Measurements from ENCODE around the gene TGM1.

The TGM1 gene

DNA sequence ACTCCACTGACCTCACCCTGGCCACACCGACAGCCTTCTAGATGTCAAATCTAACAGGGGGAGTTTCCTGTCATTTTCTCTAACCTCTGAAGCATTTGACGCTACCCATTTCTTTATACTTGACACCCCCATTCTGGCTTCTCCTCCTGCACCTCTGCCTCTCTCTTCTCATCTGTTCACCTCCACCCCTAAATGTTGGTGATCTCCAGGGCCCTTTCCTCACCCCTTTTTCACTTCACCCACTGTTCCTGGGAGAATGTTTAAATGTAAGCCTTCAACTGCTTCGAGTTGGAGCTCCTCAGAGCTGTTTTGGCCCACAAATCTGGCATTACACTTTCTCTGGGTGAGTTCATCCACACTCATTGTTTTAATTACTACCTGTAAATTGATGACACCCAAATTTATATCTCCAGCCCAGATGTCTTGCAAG, 8.9 kb upstream of the TGM1 start:
- in situ Hi-C loops (cut with HindIII; ENCODE audit: low sequenced_read_pairs): no loop called here

DNA sequence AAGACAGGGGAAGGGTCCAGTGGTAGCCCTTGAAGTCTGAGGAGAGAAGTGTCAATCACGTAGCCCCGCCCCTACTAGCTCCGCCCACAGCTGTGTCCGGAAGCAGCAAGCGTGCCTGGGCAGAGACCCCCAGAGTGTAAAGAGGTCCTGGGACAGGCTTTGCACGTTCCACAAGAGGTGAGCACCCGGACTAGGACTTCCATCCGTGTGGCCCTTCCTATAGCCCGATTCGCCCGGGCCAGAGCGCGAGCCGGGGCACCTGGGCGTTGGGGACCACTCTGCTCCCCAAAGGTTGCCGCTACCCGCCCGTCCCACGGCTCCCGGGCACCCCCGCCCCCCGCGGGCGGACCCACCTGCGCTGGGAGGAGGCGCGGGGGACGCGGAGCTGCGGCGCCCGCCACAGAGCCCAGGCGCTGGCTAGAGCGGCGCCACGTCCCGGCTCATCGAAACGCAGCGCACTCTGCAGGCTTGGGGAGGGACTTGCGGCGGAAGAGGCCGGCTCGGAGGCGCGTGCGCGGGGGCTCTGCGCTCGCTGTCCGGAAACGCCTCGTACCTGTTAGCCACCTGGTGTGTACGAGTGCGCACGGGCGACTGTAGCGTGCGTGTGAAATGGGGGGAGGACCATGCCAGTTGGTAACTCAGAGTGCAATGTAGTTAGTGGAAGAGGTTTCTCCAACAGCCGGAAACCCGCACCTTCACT, 8.3 kb upstream of the TGM1 start, which contains the start of gene RABGGTA:
Gene RABGGTA (minus strand): TSS at position 464 of the 700 bp plus-strand sequence. CDS start 482 bp downstream, outside the sequence.
- in situ Hi-C loops (cut with HindIII; ENCODE audit: low sequenced_read_pairs): no loop called here

DNA sequence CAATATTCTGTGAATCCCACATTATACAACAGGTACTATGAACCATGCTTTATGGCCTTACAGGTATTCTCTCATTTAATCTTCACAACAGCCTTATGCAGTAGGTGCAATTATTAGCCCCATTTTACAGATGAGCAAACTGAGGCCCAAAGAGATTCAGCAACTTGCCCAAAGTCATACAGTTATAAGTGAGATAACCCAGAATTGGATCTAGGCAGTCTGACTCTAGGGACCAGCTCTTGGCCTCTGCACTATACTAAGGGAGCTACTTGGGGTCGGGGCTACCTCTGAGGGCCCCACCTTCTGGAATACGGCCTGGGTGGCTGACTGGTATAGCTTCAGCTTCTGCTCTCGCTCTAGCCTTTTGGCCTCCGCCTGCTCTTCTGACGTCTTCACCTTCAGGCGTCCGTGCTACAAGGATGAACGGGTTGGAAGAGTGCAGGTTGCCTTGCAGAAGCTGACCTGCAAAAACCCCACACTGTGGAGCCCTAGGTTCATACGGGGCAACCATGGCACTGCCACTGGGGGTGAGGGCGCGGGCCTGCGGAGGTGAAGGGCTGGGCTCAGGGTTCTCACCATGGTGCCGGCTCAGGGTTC, 7.7 kb upstream of the TGM1 start:
- in situ Hi-C loops (cut with HindIII; ENCODE audit: low sequenced_read_pairs): no loop called here

DNA sequence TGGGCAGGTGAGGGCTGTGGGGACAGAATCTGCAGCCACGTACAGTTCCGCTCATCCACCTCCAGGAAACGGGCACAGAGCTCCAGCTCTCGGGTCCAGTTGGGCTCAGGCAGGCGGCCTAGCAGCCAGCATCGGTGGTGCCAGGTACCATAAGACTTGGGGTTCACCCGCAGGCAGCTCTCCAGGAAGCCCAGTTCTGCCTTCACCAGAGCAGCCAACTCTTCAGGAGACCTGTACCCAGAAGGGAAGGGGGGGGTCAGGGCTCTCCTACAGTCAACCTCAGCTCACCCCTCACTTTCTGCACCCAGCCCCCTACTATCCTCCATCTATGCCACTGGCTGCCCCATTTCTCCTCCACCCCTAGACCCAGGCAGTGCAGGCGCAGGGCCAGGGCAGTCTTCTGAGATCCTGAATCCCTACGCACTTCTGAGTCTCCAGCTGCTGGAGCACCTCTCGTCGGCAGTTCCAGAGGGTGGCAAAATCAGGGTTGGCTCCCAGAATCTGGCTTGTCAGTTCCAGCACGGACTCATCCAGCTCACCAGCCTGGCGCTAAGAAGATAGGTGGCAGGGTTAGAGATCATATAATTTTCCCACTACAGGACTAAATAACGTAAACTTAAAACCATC, 7.0 kb upstream of the TGM1 start:
- in situ Hi-C loops (cut with HindIII; ENCODE audit: low sequenced_read_pairs): no loop called here

DNA sequence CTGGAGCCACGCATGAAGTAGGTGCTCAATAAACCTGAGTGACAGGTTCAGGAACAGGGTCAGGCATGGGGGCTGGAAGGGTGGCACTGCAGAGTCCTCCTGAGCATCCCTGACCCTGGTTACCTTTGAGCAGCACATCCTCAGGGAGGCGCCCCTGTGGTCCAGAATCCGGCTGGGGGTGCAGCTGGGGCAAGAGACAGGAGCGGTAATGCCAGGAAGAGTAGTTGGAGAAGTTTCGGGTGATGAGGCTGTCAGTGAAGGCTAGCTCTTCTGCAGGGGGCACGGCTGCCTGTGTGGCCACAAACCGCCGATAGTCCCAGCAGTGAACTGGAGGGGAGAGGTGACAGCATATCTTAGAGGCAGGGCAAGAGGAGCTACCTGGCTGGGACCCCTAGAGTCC, 6.4 kb upstream of the TGM1 start:
- in situ Hi-C loops (cut with HindIII; ENCODE audit: low sequenced_read_pairs): no loop called here

DNA sequence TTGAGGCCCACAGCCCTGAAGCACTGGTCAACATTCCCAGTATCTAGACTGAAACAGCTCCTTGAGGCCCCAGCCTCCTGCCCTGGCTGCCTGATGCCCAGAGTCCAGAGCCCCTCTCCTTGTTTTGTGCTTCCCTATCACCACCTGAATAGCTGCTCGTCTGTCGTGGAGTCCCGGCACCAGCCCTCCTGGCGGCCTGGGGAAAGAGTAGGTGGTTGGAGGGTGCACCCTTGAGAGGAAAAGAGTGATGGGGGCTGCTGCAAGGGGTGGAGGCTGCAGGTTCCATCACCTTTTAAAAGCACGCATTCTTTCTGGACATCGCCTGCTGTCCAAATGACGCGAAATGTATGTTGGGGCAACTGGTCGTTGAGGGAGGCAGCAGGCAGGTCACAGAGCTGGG, 5.2 kb upstream of the TGM1 start:
- in situ Hi-C loops (cut with HindIII; ENCODE audit: low sequenced_read_pairs): no loop called here

DNA sequence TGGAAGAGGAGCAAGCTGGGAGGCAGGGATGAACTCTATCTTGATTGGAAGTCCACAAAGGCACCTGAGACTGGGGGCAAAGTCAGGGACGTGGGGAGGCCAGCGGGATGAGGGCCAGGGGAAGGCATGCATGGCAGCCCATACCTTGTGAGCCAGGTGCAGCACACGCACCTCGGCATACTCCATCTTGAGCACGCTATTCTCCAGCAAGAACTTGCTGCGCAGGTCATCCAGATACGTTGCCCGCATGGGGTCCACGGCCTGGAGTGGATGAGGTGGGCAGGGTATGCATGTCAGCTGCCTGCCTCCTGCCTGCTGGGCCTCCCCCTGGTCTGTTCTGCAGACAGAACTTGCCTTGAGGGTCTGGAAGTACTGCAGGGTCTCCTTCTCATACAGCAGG, 4.5 kb upstream of the TGM1 start:
- in situ Hi-C loops (cut with HindIII; ENCODE audit: low sequenced_read_pairs): no loop called here

DNA sequence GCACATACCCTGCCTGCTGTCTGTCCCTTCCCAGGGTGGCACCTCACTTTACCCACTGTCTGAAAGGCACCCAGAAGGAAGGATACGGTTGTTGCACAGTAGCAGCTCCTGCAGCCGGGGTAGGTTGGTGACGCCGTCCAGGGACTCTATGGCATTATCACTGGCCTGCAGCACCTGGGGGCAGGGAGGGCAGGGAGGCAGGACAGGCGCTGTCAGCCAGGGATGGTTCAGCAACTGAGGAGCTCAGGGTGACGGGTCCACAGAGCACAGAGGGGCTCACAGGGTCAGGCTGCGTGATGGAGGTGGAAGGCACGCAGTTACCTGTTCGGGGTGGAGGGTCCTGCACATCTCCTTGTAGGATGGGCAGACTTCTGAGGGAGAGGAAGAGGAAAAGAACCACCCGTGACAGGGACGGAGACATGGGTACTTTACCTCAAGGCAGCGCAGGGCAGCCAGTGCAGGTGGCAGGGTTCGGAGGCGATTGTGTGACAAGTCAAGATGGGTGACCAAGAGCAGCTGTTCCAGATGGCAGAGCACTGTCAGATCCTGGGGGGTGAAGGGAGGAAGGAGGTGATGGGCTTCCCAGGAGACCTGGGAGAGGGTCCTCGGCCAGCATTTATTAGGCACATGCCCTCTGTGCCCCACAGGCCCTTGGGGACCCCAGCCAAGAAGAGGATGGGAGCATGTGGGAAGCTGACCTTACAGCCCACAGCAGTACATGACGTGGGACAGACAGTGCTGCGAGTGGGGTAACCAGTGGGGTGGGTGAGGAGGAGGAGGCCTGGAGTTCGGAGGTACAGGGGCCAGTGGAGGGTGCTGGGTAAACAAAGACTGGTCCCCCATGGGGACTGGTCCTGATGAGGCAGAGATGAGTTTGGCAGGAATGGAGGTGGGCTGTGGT, 3.6 kb upstream of the TGM1 start:
- in situ Hi-C loops (cut with HindIII; ENCODE audit: low sequenced_read_pairs): no loop called here

DNA sequence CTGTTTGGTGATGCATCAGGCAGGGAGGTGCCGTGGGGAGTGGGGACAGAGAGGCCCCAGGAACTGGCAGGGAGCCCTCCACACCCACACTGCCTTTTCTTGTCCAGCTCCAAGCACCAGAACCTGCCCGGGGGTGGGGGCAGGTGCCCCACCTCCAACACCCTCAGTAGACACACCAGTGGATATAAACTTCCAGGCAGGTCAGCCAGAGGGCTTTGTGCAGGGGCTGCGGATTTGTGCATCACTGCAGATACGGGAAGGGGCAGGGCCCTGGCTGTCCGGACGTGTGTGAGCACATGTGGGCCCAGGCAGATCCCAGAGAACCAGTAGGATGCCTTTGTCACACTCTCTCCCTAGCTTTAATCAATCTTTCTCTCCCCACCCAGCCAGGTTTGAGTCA, 1.3 kb upstream of the TGM1 start:
- in situ Hi-C loops (cut with HindIII; ENCODE audit: low sequenced_read_pairs): no loop called here

DNA sequence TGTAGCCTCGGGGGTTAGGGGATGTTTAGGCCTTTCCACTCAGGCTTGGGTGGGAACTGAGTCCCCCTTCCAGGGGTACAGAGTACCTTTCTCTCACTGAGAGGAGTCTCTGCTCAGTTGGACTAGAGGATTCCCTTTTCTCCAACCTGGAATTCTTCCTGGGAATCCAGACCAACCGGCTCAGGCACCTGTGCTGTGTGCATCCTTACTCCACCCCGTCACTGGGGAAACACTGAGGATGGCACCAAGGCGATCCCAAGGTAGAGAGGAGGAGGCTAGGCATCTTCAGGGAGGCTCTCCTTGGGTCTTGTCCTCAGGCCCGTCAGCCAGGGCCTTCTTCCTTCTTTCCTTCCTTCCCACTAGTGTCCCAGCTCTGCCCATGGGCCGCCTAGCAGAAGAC, 871 bp upstream of the TGM1 start:
- in situ Hi-C loops (cut with HindIII; ENCODE audit: low sequenced_read_pairs): no loop called here

DNA sequence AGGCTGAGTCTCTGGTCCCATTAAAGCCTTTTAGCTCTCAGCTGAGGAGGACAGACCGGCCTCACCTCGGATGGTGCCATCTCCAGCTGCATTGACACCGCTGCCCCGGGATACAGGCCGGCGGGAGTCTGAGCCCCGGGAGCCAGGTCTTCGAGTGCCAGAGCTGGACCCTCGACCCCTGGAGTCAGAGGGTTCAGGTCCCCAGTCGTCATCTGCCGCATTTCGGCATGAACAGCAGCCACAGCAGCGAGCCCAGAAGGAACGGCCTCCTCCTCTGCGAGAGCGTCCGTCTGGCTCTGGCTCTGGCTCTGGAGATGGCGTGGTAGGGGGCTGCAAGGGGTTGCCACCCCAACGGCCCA, 1.0 kb downstream of the TGM1 start:
- in situ Hi-C loops (cut with HindIII; ENCODE audit: low sequenced_read_pairs): no loop called here

DNA sequence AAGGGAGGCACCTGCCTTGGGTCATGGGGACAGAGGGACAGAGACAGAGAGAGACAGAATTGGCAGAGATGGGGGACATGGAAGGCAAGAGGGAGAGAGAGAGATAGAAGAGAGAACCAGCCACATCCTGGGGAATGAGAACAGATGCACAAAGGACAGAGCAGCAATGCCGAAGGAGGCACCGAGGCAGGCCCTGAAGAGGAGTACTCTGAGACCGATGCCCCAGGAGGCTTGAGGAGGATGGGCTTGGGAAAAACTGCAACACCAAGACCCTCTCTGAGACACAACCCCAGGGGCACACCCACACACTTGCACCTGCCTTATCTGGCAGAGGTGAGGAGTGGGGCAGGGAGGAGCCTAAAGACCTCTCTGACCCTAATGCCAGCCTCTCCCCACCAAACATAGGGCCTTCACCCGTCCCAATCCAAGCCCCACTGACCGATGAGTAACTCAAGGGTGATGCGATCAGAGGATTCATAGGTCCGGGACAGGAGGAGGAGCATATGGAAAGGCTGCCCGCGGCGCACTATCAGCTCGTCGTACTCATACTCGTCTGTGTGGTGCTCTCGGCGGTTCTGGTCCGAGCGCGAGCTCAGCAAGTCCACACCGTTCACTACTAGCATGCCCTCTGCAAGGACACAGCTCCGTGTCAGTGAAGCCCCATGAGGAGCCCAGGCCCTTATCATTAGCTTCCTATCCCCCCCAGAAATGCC, 1.6 kb downstream of the TGM1 start:
- in situ Hi-C loops (cut with HindIII; ENCODE audit: low sequenced_read_pairs): no loop called here

DNA sequence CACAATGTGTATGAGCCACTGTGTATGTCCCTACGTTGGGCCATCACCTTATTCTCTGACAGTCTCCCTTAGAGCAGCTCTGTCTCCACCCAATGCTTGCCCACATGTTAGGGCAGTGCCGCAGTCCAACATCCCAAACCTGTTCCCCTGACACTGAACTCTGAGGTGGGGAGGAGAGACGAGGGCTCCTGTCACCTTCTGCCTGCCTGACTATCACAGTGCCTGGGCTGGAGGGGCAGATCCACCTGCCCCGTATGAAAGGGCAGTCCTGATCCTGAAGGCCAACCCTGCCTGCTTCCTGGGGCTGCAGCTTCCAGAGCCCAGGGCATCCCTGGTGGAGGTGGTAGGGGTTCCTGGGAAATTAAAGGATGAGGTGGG, 2.2 kb downstream of the TGM1 start:
- in situ Hi-C loops (cut with HindIII; ENCODE audit: low sequenced_read_pairs): no loop called here

DNA sequence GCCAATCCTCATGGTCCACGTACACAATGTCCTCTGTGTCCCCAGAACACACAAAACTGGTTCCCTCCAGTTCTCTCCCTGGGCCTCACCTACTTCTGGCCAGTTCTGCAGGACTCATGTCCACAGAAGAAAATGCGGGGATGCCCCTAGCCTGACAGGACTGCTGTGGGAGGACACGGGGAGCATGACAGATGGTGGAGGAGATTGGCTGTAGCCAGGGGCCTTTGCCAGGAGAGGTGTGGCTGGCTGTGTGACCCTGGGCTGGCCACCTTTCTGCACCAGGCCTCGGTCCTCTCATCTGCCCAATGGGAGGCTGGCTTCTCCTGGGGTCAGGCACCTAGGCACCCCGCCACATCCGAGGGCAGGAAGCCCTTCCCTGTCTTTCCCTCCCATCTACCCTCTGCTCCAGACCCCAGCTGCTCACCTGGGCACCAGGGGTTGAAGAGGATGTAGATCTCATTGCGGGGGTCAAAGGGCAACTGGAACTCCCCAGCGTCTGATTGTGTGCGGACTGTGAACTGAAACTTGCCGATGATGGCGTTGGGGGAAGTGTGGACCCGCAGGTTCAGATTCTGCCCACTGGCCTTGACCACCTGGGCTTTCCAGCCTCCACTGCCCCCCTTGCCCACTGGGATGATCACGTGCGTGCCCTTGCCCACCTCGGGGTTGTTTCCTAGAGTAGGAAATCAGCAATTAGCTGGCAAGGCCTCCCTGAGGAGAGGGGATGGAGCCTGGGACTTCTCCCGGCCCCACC, 2.8 kb downstream of the TGM1 start:
- in situ Hi-C loops (cut with HindIII; ENCODE audit: low sequenced_read_pairs): no loop called here

DNA sequence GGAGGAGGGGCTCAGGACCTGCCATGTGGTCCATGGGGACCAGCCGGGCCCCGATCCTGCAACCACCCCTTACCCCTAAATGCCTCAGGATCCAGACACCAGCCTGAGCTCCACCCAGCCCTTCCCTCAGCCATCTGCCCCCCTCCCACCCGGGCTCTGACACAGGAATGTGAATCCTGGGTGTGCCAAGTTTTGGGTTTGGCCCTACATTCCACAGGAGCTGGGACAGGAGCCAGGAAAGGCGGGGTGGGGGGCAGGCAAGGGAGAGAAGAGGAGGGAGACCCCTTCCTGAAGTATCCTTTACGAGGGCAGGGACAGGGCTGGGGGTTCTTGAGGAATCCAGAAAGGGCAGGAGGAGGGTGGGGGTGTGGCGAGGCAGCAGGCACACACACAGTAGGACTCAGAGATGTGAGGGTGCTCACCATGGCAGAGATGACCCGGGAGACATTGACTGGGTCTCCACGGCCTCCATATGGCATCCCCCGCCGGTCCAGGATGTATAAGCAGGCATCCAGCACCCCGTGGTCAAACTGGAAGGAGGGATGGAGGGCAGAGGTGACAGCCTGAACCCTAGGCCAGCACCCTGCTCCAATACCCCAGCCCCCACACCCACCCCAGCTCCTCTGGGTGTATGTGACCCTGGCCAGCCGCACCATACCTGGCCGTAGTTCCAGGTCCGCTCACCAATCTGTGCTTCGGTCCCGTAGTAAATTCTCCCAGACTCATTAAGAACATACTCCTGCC, 3.5 kb downstream of the TGM1 start:
- in situ Hi-C loops (cut with HindIII; ENCODE audit: low sequenced_read_pairs): no loop called here

DNA sequence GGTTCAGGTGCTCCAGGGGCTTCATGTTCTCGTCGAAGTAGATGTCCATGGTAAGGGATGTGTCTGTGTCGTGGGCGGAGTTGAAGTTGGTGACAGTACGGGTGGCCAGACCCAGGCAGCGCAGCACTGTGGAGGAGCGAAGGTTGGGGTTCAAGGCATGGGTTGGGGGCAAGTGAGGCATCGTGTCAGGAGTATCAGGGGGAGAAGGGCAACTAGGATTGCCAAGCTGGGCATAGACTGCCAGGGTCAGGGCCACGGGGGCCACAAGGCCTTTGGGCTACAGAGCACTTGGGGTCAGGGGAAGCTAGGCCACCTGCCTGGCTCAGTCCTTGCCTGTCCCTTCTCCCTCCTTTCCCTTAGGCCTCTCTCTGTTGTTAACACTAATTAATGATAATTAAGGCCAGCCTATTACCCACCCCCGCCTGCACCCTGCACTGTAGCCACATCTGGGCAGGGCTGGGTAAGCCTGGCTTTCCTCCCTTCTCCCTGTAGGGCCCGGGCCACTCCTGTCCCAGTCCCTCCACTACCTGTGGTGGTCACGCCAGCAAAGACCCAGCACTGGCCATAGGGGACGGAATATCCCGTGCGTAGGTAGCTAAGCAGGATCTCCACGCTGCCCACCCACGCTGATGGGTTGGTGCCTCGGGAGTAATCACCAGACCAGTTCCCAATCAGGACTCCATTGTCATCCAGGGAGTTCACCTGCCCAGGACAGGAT, 4.3 kb downstream of the TGM1 start:
- in situ Hi-C loops (cut with HindIII; ENCODE audit: low sequenced_read_pairs): no loop called here

DNA sequence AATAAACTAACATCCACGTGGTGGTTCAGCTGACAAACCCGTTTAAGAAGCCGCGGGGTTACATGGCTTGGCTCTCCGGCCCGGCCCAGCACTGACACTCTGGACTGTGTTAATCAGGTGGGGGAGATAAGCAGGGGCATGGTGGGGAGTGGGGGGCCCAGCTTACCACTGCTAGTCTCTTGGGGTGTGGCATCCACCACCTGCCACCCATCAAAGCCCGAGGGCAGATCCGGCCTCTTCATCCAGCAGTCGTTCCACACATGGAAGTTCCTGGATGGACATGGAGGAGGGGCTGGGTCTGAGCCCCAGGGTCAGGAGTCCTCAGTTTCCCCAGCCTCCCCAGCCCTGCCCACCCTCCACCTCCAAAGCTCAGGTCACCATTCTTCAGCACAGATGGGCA, 4.9 kb downstream of the TGM1 start:
- in situ Hi-C loops (cut with HindIII; ENCODE audit: low sequenced_read_pairs): no loop called here

DNA sequence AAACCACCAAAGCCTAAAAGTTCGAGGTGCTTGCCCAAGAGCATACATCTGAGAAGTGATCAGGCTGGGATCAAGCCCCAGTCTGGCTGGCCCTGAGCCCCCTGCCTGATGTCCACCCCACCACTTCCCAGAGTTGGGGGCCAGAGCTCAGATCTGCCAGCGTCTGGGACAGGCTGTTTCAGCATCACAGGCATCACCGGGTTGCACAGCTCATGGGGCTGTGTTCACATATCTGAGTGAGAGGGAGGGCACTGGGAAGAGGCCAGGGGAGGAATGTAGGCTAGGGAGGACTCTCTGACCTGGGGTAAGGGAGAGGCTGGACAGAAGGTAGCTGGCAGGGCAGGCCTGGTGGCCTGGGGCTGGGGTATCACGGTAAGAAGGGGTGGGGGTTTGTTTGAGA, 6.0 kb downstream of the TGM1 start:
- in situ Hi-C loops (cut with HindIII; ENCODE audit: low sequenced_read_pairs): no loop called here

Data from DLD1 (cell line).